MM.1S (cell line): ENCODE data around the gene MIPOL1.

Experiments used
- CTCF ChIP-seq: fragments of 300-600 bp; sonication (generic); IDR thresholded peaks from 2 replicates; pipeline ENCODE4 v1.5.1; 2016; ENCODE audit warnings: antibody characterized with exemption, low read length, mixed read lengths
- EZH2 ChIP-seq: fragments of 300-600 bp; sonication (generic); optimal IDR thresholded peaks from 2 replicates; pipeline ENCODE3; 2017; ENCODE audit warnings: low read depth, mild to moderate bottlenecking, antibody characterized with exemption, low read length, mixed read lengths

- TF ChIP-seq CTCF (no peak), EZH2 (no peak)
These were observed 72.9 kb downstream of the MIPOL1 start for GRCh38 chr14:37270629-37271028.
